SK-N-SH treated with all-trans-retinoic acid at 6 μM for 48 hours (cell line): ENCODE data around the gene GAST.

Source experiments
- ATAC-seq: fragments of 200-7000 bp; cut with Tn5 transposase; 3 replicates; pipeline ENCODE4 v1.9.1; 2020; ENCODE audit warnings: mild to moderate bottlenecking, moderate library complexity
- ARNTL ChIP-seq: fragments of 450-650 bp; formaldehyde crosslinking; IDR thresholded peaks from 2 replicates; pipeline ENCODE4 v1.5.0; 2020; ENCODE audit warnings: low read depth, mild to moderate bottlenecking, moderate library complexity, borderline replicate concordance
- BACH2 ChIP-seq: fragments of 250-450 bp; sonication (Bioruptor Pico); IDR thresholded peaks from 2 replicates; pipeline ENCODE4 v1.9.0; 2021; ENCODE audit warnings: mild to moderate bottlenecking, borderline replicate concordance
- CSDC2 ChIP-seq: fragments of 250-450 bp; sonication (Bioruptor Pico); IDR thresholded peaks from 2 replicates; pipeline ENCODE4 v1.5.0; 2020; ENCODE audit warnings: mild to moderate bottlenecking, moderate library complexity
- ESRRG ChIP-seq: fragments of 250-450 bp; sonication (Bioruptor Pico); IDR thresholded peaks from 2 replicates; pipeline ENCODE4 v1.6.1; 2021; ENCODE audit warnings: mild to moderate bottlenecking
- GLIS3 ChIP-seq: fragments of 250-450 bp; sonication (Bioruptor Pico); IDR thresholded peaks from 2 replicates; pipeline ENCODE4 v1.5.0; 2020; ENCODE audit warnings: mild to moderate bottlenecking, moderate library complexity
- ISL1 ChIP-seq: fragments of 250-450 bp; sonication (Bioruptor Pico); IDR thresholded peaks from 2 replicates; pipeline ENCODE4 v2.1.2; 2022; ENCODE audit warnings: mild to moderate bottlenecking, moderate library complexity
- OSR1 ChIP-seq: fragments of 250-450 bp; sonication (Bioruptor Pico); IDR thresholded peaks from 2 replicates; pipeline ENCODE4 v1.8.0; 2022; ENCODE audit warnings: moderate library complexity, mild to moderate bottlenecking, inconsistent platforms
- PPARA ChIP-seq: fragments of 250-450 bp; sonication (Bioruptor Pico); IDR thresholded peaks from 2 replicates; pipeline ENCODE4 v1.5.0; 2020; ENCODE audit warnings: mild to moderate bottlenecking, borderline replicate concordance
- RARB ChIP-seq: fragments of 250-450 bp; sonication (Bioruptor Pico); IDR thresholded peaks from 2 replicates; pipeline ENCODE4 v1.8.0; 2021; ENCODE audit warnings: mild to moderate bottlenecking, moderate library complexity
- SNAI2 ChIP-seq: fragments of 250-450 bp; sonication (Bioruptor Pico); IDR thresholded peaks from 2 replicates; pipeline ENCODE4 v1.5.0; 2020; ENCODE audit warnings: mild to moderate bottlenecking, moderate library complexity
- TCF4 ChIP-seq: fragments of 250-450 bp; sonication (Bioruptor Pico); IDR thresholded peaks from 2 replicates; pipeline ENCODE4 v1.8.0; 2021; ENCODE audit warnings: mild to moderate bottlenecking, moderate library complexity, borderline replicate concordance
- TOX ChIP-seq: fragments of 250-450 bp; sonication (Bioruptor Pico); IDR thresholded peaks from 2 replicates; pipeline ENCODE4 v1.8.0; 2021; ENCODE audit warnings: mild to moderate bottlenecking, moderate library complexity, borderline replicate concordance
- ZC3H10 ChIP-seq: fragments of 250-450 bp; sonication (Bioruptor Pico); IDR thresholded peaks from 2 replicates; pipeline ENCODE4 v1.5.1; 2021; ENCODE audit warnings: mild to moderate bottlenecking, moderate library complexity
- ZFP30 ChIP-seq: fragments of 450-650 bp; formaldehyde crosslinking; IDR thresholded peaks from 2 replicates; pipeline ENCODE4 v1.5.0; 2022; ENCODE audit warnings: mild to moderate bottlenecking, moderate library complexity
- ZNF565 ChIP-seq: fragments of 450-650 bp; formaldehyde crosslinking; conservative IDR thresholded peaks from 2 replicates; pipeline ENCODE4 v1.5.0; 2020; ENCODE audit warnings: low read depth, mild to moderate bottlenecking, moderate library complexity
- ZNF70 ChIP-seq: fragments of 450-650 bp; formaldehyde crosslinking; IDR thresholded peaks from 2 replicates; pipeline ENCODE4 v1.5.0; 2020; ENCODE audit warnings: mild to moderate bottlenecking, moderate library complexity
- ZNF8 ChIP-seq: fragments of 450-650 bp; formaldehyde crosslinking; IDR thresholded peaks from 2 replicates; pipeline ENCODE4 v1.5.0; 2020; ENCODE audit warnings: mild to moderate bottlenecking, moderate library complexity
- TF ChIP-seq, protein P1 (sequence below): fragments of 250-450 bp; sonication (Bioruptor Pico); IDR thresholded peaks from 2 replicates; pipeline ENCODE4 v1.5.0; 2020; ENCODE audit warnings: mild to moderate bottlenecking, moderate library complexity
- TF ChIP-seq, protein P2 (sequence below): fragments of 250-450 bp; sonication (Bioruptor Pico); IDR thresholded peaks from 2 replicates; pipeline ENCODE4 v1.8.0; 2020; ENCODE audit warnings: mild to moderate bottlenecking, moderate library complexity, borderline replicate concordance
- TF ChIP-seq, protein P3 (sequence below): fragments of 250-450 bp; sonication (Bioruptor Pico); IDR thresholded peaks from 2 replicates; pipeline ENCODE4 v1.8.0; 2021; ENCODE audit warnings: low read depth, mild to moderate bottlenecking, moderate library complexity, borderline replicate concordance
- TF ChIP-seq, protein P4 (sequence below): fragments of 250-450 bp; sonication (Bioruptor Pico); IDR thresholded peaks from 2 replicates; pipeline ENCODE4 v1.5.1; 2020; ENCODE audit warnings: low read depth, mild to moderate bottlenecking, moderate library complexity
- TF ChIP-seq, protein P5 (sequence below): fragments of 250-450 bp; sonication (Bioruptor Pico); IDR thresholded peaks from 2 replicates; pipeline ENCODE4 v1.5.1; 2021; ENCODE audit warnings: mild to moderate bottlenecking, moderate library complexity

The GAST gene

DNA sequence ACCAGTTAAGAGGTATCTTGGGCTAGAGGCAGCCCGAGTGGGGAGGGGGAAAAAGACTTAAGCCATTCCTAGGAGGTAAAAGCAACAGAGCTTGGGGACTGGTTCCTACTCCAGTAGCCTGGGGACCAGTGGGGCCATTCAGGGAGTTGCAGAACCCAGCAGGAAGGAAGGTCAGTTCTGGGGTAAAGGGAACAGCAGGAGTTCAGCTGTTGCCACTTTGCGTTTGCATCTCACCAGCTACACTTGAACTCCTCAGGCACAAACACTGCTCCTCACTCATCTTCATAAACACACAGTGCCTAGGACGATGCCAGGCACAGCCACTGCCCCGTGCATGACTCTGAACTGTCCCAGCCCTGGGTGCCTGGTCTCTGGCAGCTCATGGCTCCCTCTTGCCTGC is 18.3 kb downstream of the GAST start:
- ATAC-seq: no peak

DNA sequence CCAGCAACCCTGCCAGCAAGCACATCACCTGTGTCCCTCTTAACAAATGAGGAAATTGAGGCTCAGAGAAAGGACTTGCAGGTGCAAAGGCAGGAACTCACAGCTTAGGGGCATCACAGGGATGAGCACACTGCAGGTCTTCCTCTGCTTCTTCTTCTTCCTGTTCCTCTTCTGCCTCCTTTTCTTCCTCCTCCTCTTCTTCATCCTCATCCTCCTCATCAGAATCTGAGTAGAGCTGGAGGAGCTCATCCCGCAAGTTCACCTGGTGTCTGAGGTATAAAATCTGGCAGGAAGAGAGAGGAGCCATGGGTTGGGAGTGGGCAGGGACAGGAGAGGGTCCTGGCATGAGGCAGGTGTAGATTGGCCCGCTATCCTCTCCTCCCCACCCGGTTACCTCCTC is 19.7 kb downstream of the GAST start:
- TF ChIP-seq ZNF565 (CRISPR knock-in tag) (no peak), ZC3H10 (CRISPR knock-in tag) (no peak), ZFP30 (no peak), BACH2 (CRISPR knock-in tag) (no peak), ZNF70 (CRISPR knock-in tag) (no peak), TCF4 (CRISPR knock-in tag) (no peak), CSDC2 (CRISPR knock-in tag) (no peak), ISL1 (CRISPR knock-in tag) (no peak), TOX (CRISPR knock-in tag) (no peak), ZNF8 (CRISPR knock-in tag) (no peak), ESRRG (CRISPR knock-in tag) (no peak), ARNTL (no peak), PPARA (CRISPR knock-in tag) (no peak), OSR1 (CRISPR knock-in tag) (no peak), RARB (no peak)
- TF ChIP-seq, protein P1, sequence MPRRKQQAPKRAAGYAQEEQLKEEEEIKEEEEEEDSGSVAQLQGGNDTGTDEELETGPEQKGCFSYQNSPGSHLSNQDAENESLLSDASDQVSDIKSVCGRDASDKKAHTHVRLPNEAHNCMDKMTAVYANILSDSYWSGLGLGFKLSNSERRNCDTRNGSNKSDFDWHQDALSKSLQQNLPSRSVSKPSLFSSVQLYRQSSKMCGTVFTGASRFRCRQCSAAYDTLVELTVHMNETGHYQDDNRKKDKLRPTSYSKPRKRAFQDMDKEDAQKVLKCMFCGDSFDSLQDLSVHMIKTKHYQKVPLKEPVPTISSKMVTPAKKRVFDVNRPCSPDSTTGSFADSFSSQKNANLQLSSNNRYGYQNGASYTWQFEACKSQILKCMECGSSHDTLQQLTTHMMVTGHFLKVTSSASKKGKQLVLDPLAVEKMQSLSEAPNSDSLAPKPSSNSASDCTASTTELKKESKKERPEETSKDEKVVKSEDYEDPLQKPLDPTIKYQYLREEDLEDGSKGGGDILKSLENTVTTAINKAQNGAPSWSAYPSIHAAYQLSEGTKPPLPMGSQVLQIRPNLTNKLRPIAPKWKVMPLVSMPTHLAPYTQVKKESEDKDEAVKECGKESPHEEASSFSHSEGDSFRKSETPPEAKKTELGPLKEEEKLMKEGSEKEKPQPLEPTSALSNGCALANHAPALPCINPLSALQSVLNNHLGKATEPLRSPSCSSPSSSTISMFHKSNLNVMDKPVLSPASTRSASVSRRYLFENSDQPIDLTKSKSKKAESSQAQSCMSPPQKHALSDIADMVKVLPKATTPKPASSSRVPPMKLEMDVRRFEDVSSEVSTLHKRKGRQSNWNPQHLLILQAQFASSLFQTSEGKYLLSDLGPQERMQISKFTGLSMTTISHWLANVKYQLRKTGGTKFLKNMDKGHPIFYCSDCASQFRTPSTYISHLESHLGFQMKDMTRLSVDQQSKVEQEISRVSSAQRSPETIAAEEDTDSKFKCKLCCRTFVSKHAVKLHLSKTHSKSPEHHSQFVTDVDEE (CRISPR knock-in tag): no peak
- TF ChIP-seq, protein P2, sequence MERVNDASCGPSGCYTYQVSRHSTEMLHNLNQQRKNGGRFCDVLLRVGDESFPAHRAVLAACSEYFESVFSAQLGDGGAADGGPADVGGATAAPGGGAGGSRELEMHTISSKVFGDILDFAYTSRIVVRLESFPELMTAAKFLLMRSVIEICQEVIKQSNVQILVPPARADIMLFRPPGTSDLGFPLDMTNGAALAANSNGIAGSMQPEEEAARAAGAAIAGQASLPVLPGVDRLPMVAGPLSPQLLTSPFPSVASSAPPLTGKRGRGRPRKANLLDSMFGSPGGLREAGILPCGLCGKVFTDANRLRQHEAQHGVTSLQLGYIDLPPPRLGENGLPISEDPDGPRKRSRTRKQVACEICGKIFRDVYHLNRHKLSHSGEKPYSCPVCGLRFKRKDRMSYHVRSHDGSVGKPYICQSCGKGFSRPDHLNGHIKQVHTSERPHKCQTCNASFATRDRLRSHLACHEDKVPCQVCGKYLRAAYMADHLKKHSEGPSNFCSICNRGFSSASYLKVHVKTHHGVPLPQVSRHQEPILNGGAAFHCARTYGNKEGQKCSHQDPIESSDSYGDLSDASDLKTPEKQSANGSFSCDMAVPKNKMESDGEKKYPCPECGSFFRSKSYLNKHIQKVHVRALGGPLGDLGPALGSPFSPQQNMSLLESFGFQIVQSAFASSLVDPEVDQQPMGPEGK (CRISPR knock-in tag): no peak
- TF ChIP-seq, protein P3, sequence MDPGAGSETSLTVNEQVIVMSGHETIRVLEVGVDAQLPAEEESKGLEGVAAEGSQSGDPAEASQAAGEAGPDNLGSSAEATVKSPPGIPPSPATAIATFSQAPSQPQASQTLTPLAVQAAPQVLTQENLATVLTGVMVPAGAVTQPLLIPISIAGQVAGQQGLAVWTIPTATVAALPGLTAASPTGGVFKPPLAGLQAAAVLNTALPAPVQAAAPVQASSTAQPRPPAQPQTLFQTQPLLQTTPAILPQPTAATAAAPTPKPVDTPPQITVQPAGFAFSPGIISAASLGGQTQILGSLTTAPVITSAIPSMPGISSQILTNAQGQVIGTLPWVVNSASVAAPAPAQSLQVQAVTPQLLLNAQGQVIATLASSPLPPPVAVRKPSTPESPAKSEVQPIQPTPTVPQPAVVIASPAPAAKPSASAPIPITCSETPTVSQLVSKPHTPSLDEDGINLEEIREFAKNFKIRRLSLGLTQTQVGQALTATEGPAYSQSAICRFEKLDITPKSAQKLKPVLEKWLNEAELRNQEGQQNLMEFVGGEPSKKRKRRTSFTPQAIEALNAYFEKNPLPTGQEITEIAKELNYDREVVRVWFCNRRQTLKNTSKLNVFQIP (CRISPR knock-in tag): no peak
- TF ChIP-seq, protein P4, sequence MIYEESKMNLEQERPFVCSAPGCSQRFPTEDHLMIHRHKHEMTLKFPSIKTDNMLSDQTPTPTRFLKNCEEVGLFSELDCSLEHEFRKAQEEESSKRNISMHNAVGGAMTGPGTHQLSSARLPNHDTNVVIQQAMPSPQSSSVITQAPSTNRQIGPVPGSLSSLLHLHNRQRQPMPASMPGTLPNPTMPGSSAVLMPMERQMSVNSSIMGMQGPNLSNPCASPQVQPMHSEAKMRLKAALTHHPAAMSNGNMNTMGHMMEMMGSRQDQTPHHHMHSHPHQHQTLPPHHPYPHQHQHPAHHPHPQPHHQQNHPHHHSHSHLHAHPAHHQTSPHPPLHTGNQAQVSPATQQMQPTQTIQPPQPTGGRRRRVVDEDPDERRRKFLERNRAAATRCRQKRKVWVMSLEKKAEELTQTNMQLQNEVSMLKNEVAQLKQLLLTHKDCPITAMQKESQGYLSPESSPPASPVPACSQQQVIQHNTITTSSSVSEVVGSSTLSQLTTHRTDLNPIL (CRISPR knock-in tag): no peak
- no peak for ATAC-seq

More for the DNA sequence above, 18.3 kb downstream of the GAST start:
- TF ChIP-seq ISL1 (CRISPR knock-in tag): no peak
- TF ChIP-seq ZNF565 (CRISPR knock-in tag): no peak
- TF ChIP-seq ESRRG (CRISPR knock-in tag): no peak
- TF ChIP-seq, protein P5, sequence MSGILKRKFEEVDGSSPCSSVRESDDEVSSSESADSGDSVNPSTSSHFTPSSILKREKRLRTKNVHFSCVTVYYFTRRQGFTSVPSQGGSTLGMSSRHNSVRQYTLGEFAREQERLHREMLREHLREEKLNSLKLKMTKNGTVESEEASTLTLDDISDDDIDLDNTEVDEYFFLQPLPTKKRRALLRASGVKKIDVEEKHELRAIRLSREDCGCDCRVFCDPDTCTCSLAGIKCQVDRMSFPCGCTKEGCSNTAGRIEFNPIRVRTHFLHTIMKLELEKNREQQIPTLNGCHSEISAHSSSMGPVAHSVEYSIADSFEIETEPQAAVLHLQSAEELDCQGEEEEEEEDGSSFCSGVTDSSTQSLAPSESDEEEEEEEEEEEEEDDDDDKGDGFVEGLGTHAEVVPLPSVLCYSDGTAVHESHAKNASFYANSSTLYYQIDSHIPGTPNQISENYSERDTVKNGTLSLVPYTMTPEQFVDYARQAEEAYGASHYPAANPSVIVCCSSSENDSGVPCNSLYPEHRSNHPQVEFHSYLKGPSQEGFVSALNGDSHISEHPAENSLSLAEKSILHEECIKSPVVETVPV (CRISPR knock-in tag): no peak
- no peak for TF ChIP-seq GLIS3 (CRISPR knock-in tag)
- no peak for TF ChIP-seq TCF4 (CRISPR knock-in tag)
- no peak for TF ChIP-seq SNAI2 (CRISPR knock-in tag)
- TF ChIP-seq ZFP30: no peak
- TF ChIP-seq, protein P2 (CRISPR knock-in tag): no peak
- TF ChIP-seq CSDC2 (CRISPR knock-in tag): no peak
